Stimulated activated CD8-positive, alpha-beta memory T cell treated with anti-CD3 and anti-CD28 coated beads, Interleukin-4, amount 100 ng/mL, for 1 hour (primary cell): ENCODE results near the gene ATP1B3.
"Not testable (repeated sequence)": the region's sequence is repeated elsewhere in the genome, so short reads cannot be mapped to it uniquely, and the experiment has no call there.

Source experiments
- DNase-seq, 2 donors: peaks; one replicate each; pipeline ENCODE4 v3.0.0-alpha.2; 2020; ENCODE audit warnings: low read depth in 2 of 2, low spot score in 1 of 2

The ATP1B3 gene

GRCh38 chr3:141876381-141876890 lies at the start of gene ATP1B3:
TSS of gene ATP1B3 (plus strand) at chr3:141876643. CDS start at chr3:141876802, 159 bp downstream.
- DNase-seq: peak; percentile 53 to 74

GRCh38 chr3:141828487-141828886 lies 48.0 kb upstream of the ATP1B3 start:
- DNase-seq: no peak

- DNase-seq: no peak
Measured at GRCh38 chr3:141828890-141829289, 47.6 kb upstream of the ATP1B3 start.

- no peak for DNase-seq
Measured at GRCh38 chr3:141830508-141830907, 45.9 kb upstream of the ATP1B3 start.

GRCh38 chr3:141834292-141834691 lies 42.2 kb upstream of the ATP1B3 start:
- DNase-seq: no peak

- DNase-seq: no peak
Measured at GRCh38 chr3:141835557-141836229, 40.8 kb upstream of the ATP1B3 start.

GRCh38 chr3:141839389-141839788 lies 37.1 kb upstream of the ATP1B3 start:
- DNase-seq: no peak

GRCh38 chr3:141840737-141841544 lies 35.5 kb upstream of the ATP1B3 start:
- DNase-seq: no peak

GRCh38 chr3:141844108-141844507 lies 32.3 kb upstream of the ATP1B3 start:
- DNase-seq: no peak

- no peak for DNase-seq
Measured at GRCh38 chr3:141844812-141845211, 31.6 kb upstream of the ATP1B3 start.

GRCh38 chr3:141845407-141846049 lies 30.9 kb upstream of the ATP1B3 start:
- DNase-seq: no peak

- DNase-seq: no peak
Measured at GRCh38 chr3:141846050-141846433, 30.4 kb upstream of the ATP1B3 start.

- not testable (repeated sequence) for DNase-seq
Measured at GRCh38 chr3:141848159-141848748, 28.2 kb upstream of the ATP1B3 start.

- no peak for DNase-seq
Measured at GRCh38 chr3:141849056-141849815, 27.2 kb upstream of the ATP1B3 start.

GRCh38 chr3:141851411-141851810 lies 25.0 kb upstream of the ATP1B3 start:
- no peak for DNase-seq

GRCh38 chr3:141853081-141853601 lies 23.3 kb upstream of the ATP1B3 start:
- no peak for DNase-seq

GRCh38 chr3:141853629-141854168 lies 22.7 kb upstream of the ATP1B3 start:
- no peak for DNase-seq

GRCh38 chr3:141854599-141854998 lies 21.8 kb upstream of the ATP1B3 start:
- DNase-seq: no peak

GRCh38 chr3:141858312-141858711 lies 18.1 kb upstream of the ATP1B3 start:
- DNase-seq: no peak

GRCh38 chr3:141859651-141860050 lies 16.8 kb upstream of the ATP1B3 start:
- no peak for DNase-seq
